GM21786 (cell line): Measurements from ENCODE around the gene KIF1A.

Source experiments
- ATAC-seq: cut with Tn5 transposase; IDR thresholded peaks from one replicate; pipeline ENCODE4 v1.9.1; 2021; ENCODE audit not compliant: unreplicated experiment

The KIF1A gene

DNA sequence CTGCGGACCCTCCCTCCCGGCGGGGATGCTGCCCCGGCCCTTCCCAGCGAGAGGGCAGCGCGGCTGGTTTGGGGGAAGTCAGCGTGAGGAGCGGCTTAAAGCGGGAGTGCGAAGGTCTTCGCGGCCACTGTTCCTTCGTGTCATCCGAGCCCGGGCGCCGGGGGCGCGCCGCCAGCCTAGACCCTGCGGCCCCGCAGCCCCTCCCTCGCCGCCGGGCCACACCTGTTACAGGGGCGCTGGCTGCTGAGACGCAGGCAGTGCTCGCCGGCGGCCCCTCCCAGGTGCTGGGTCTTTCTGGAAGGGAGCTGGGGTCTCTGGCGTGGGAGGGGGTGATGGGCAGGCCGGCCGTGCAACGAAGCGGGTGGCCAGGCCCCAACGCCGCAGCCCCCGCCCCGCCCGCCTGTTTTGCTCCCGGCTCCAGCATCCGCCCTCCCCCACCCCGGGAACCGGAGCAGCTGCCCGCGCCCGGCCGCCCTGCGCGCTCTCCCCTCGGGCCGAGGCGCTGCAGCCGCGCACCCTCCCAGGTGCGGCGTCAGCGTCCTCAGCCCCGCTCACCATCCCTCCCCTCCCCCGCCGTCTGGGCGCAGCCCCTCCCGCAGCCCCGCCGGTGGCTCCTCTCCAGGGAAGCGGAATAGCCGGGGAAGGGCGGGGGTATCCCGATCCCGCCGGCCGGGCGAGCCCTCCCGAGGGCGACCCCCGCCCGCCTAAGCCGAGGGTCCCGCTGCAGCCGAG, 727 bp downstream of the KIF1A start:
- ATAC-seq = no peak

- no peak for ATAC-seq
Observed at GRCh38 chr2:240818293-240819125, 1.5 kb downstream of the KIF1A start.

DNA sequence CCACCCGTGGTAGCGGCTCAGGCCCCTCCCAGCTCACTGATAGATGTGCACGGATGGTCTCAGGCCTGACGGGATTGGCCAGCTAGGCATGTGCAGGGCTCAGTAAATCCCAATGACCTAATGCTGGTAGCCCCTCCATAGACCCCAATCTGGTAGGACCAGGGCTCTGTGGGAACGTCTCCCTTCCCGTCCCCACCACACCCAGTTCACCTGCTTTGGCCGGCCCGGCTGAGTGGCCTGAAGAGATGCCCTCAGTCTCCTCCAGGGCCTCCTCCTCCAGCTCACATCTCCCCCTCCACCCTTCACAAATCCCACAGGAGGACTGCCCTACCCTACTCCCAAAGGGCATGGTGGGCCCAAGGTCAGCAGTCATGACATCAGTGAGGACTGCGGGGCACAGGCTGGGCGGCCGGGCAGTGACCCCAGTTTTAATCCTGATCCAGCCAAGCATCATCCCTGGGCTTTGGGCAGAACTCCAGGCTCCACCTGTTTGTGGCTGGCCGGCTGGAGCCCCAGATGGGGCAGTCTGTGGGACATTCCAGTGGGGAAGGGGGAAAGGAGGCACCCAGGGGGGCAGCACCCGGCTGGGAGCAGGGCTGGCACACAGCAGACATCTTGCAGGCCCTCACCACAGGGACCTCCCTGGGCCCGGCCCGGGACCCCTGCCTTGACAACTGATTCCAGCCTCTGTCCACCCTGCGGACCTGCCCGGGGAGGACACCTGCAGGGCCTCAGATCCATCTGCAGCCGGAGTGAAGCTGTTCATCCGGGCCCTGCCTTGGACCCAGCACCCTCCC, 2.3 kb downstream of the KIF1A start:
- ATAC-seq = no peak

DNA sequence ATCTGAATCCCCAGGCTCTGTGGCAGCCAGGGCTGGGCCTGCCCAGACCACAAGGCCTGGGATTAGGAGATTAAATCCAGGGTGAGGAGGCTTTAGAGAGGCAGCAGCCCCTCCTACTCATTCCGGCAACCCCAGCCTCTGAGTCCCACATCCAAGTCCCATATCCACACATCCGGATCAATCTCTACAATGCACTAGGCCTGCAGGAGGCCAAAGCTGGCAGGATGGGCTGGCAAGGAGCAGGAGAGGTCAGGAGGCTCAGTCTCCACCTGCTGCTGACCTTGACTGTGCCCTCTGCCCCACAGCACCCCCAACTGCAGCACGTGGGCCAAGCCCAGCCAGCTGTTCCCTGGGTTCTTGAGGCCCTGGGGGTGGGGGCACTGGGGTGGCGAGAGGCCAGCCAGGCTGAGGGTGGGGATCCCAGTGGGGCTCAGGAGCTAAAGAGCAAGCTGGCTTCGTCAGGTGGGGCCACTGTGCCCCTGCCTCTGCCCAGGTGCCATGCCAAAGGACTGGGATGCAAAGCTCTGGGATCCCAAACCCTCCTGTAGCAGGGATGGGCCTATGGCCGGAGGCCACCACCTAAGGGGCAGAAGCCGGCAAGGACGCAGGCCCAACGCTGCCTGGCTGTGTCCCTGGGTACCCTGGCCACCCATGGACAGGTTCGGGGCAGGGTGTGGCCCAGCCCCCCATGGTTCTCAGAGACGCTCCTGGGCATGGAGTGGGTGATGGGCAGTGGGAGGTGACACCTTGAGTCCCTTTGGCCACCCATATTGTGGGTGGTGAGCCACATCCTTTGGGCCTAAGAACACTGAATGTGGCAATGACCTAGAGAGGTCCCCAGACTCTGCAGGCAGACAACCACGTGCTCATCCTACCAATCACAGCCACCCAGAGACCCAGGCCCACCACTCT, 3.2 kb downstream of the KIF1A start:
- ATAC-seq = no peak

GRCh38 chr2:240815761-240816583, 4.0 kb downstream of the KIF1A start:
- ATAC-seq = no peak

- ATAC-seq = no peak
Observed at GRCh38 chr2:240814946-240815760, 4.9 kb downstream of the KIF1A start.

DNA sequence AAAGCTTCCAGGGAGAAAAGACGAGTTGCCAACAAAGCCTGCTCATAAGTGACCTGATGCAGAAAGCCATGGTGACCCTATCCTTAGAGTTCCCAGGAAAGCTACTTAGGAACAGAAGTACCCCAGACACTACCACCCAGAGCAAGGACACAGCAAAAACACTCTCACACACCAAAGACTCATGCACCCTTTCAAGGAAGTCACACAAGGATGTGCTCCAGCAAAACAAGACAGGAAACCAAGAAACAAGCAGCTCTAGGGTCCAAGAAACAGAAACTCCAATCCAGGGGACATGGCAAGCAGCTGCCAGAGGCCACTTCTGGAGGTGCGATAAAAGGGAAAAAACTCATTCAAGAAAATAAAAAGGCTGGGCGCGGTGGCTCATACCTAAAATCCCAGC, 5.7 kb downstream of the KIF1A start:
- no peak for ATAC-seq

DNA sequence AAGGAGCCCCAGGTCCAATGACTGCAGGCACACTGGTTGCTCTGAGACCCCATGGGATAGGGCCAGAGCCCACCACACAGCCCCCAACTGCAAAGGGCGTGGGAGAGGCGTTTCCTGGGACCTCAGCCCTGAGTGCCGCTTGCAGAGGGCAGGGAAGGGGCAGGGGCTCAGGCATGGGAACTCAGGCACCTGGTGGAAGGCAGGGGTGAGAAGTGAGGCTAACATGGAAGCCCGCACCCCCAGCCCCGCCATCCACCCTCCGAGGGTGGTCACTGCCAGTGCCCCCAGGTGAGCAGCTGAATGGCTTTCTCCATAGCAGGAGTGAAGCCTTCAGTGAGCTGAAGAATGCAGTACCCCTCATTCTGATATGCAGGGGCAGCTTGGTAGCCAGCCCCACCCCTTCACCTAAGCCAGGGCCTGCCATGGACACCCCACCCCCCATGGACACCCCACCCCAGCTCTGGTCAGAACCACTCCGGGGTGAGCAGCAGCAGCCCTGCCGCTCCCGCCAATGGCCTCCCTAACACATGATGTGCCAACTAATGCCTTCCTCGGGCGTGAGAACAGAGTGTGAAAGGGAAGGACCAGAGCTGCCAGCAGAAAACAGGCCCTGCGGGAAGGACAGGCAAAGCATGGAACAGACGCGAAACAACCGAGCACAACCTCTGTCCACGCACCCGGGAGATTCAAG, 6.6 kb downstream of the KIF1A start:
- ATAC-seq = no peak

- no peak for ATAC-seq
Observed at GRCh38 chr2:240812721-240813120, 7.3 kb downstream of the KIF1A start.

- no peak for ATAC-seq
Observed at GRCh38 chr2:240812301-240812680, 7.7 kb downstream of the KIF1A start.

DNA sequence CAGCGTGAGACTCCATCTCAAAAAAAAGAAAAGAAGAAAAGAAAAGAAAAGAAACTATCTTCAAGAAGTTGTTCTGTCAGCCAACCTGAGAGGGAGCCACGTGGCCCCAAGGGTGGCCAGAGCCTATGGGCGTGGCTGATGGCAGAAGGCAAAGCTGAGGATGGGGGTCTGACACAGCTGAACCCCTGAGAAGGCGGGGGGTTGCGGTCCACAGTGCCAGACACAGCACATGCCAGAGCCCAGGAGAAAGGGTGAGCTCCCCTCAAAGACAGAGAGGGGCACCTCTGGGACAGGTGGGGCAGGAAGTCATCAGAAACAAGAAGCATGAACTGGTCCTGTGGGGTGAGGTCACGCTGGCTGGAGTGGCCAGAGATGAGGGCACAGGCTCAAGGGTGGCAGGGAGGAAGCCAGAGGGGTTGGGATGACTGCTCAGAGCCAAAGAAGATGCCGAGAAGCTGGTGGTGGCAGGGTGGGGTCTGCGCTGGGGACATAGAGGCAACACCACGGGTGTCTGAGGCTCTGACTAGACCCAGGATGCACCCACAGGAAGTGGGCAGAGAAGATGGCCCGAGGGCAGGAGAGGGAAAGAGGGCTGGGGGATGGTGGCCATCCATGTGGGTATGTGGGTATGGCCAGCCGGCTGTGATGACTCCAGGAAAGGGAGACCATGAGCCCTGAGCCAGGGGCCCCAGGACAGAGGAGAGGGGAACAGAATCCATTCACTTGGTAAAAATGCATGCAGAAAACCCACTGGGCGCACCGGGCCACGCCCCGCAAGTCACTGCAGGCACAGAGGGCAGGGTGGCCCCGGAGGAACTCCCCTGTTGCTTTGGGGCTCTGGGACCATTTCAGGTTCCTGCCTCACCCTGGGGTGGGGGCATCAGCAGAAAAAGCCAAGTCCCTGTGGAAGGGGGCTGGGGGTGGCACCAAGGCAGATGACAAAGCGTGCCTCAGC, 8.4 kb downstream of the KIF1A start:
- ATAC-seq = no peak

DNA sequence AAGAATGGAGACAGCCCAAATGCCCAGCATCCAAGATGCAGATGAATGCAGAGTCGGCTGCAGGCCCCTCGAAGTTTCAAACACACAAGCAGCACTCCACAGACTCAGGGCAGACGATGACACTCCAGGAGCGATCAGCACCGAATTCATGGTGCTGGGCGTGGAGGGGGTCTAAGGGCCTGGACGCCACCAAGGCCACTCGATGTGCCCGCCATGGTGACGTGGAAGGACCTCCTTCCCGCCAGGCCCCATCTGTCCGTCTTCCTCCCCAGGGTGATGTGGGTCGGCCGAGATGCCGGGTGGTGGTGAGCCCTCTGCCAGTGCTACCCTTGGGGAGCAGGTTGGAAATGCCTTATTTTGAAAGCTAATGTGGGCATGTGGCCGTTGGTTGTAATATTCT, 9.4 kb downstream of the KIF1A start:
- no peak for ATAC-seq

GRCh38 chr2:240810199-240810598, 9.8 kb downstream of the KIF1A start:
- ATAC-seq = no peak

DNA sequence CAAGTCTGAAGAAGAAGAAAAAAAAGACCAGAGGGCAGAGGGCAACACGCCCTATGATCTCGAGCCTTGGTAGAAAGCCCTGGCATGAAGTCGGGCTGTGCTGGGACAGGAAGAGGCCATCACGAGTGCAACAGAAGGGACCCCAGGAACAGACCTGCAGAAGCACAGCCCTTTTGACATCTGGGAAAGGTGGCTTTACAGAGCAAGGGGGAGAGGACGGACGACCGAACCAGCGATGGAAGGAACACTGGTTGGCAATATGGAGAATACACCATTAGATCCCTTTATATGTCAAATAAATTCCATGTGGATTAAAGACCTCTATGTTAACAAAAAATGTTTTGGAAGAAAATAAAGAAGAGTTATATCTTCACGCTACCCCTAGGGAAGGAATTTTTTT, 10.7 kb downstream of the KIF1A start:
- no peak for ATAC-seq

- no peak for ATAC-seq
Observed at GRCh38 chr2:240806459-240806858, 13.6 kb downstream of the KIF1A start.

DNA sequence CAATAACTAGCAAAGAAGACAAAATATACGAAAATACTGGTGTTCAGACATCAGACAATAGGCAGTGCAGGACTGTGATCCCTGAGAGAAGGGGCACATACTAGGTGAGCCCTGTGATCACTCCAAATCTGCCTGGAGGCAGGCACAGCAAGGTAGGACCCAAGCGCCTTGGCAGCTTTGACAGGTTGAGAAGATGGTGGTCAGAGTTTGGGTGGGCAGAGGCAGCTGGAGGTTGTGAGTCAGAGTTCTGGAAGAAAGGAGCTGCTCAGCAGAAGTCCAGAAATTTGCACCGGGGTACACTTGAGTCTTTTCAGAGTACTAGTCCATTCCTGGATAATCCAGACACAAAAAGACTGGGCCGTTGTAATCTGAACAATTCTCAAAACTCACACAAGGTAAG, 14.0 kb downstream of the KIF1A start:
- no peak for ATAC-seq

DNA sequence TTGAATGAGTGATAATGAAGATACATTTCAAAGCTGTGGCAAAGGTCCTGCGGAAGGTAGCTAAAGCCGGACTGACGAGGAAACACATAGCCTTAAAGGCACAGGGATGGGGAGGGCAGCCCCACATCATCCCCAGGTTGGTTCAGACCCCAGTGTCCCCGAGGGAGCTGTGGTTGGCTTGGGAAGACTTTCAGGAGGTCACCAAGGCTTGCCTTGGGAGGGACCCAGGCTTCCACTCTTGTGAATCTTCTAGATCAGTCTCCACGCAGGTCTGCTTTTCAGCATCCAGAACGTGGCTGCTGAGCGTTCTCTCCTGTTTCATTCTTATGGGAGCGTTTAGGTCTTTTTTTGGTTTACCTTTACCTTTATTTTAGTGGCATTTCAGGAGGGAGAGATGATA, 16.8 kb downstream of the KIF1A start:
- ATAC-seq = no peak
